GM18870 (cell line): ENCODE data around the gene IKBKE.

Experiments
- ATAC-seq: cut with Tn5 transposase; IDR thresholded peaks from one replicate; pipeline ENCODE4 v1.9.1; 2021; ENCODE audit warnings: moderate library complexity; ENCODE audit not compliant: unreplicated experiment

Gene IKBKE

DNA sequence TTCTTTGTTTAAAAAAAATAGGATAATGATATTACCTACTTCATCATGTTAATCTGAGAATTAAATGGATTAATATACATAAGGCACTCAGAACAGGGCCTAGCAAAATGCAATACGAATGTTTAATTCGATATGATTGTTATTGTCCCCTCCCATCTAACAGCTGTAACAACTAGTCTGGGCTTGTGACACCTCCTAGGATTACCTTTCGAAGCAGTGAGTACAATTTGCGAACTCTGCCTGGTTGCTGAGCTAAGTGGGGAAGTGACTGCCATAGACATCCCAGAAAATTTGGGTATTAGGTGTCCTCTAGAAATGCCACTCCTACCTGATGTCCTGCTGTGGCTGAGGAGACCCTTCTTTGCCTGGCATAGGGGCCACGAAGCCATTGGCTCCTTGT, 40.1 kb downstream of the IKBKE start:
- no peak for ATAC-seq

DNA sequence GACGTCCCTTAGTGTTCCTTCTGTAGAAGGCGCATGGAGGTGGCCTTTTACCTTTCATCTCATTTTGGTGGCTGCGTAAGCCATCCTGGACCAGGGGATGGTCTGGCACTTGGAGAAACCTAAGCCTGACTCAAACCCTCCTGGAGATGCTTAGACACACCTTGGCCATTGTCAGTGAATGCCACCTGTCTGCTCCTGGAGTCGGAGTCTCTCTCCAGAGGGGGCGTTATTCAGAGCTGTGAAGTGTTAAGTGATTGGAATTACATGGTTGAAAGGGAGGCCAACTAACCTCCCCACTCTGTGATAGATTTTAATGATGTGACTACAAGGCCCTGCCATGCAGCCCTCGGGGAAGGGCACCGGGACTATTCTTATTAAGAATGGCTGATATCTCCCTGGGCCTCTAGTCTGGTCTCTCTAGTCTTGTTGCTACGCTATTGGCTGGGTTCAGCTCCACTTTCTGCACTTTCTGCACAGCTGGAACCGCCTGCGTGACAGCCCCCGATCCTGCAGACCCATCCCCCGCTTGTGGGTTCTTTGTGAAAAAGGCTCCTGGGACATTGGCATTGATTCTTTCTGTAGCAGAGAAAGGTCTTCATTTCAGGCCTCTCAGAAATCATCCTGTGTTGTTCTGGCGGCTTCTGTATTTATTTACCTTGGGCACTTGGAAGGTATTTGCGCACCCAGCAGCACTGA, 41.2 kb downstream of the IKBKE start:
- no peak for ATAC-seq

DNA sequence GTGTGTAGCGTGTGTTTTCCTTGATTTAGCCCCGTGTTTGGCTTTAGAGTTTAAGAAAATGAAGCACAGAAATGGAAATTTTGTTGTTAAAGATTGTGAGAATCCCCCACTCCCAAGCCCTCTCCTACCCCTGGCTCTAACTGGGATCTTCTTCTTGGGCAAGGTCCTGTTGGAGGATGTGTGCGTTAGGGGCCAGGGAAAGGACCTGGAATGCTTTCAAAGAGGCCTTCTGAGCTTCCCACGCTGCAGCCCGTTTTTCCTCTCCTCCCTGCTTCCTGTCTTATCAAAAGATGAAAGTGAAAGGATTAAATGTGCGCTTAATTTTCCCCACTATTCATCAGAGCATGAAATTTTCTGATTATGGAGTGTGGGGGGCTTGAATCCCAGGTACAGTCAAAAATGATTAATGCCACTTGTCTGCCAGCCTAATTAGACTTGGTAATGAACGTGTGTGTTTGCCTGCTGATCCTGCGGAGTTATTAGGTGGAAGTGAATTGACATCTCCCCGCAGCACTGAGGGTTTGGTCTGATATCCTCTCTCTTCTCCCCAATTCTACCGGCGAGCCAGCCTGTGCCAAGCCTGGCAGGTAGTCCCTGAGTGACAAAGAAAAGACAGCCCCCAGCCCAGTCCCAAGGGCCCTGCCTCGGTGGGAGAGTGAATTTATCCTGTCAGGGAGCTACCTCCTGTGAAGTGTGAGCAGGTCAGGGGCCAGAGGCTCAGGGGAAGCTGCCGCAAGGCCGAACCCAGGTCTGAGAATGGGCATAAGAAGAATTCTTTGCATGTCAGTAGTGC, 42.0 kb downstream of the IKBKE start:
- ATAC-seq: no peak

DNA sequence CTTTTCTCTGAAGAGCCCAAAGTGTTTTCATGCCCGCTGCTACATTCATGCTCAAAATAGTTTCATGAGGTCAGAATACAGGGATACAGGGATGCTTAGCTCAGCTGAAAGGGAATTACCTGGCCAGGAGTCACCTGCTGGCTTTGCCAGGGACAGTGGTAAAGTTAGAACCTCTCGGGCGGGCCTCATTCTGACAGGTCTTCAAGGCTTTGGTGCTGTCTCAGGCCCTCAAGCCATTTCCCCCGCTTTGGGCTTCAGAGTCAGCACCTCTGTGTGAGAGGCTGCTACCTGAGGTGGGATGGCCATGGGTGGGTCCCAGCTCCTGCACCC, 42.5 kb downstream of the IKBKE start:
- ATAC-seq: no peak

DNA sequence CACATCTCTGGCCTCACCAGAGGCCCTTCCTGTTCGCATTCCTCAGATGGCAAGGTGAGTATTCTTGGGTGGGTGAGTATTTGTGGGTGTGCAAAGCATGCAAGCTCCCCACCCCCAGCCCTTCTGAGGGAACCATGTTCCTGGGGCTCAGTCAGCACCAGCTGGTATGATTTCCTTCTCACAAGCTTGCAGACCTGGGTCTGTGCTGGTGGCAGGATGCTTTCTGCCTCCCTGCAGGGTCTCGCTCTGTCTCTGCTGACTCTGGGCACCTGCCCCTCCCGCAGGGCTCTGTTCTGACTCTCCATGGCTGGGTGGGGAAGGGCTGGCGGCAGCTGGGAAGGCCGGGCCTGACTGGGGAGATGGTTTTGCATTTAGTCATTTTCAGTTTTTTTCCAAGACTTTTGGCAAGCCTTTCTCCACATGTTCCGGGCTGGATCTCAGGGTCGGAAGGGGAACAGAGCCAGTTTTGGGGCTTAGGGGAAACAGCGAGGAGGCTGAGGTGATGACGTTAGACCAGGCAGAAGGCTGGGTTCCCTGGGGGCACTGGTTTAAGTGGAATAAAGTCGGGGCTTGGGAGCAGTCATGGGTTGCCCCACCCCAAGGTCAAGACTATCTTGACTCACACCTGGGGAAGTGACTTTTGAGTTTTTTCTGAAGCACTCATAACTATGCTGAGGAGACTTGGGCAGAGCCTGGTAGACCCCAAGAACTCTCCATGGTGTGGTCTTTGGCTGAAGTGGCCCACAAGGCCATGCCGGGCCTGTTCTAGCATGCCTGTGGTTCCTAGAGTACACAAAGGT, 43.2 kb downstream of the IKBKE start:
- no peak for ATAC-seq

DNA sequence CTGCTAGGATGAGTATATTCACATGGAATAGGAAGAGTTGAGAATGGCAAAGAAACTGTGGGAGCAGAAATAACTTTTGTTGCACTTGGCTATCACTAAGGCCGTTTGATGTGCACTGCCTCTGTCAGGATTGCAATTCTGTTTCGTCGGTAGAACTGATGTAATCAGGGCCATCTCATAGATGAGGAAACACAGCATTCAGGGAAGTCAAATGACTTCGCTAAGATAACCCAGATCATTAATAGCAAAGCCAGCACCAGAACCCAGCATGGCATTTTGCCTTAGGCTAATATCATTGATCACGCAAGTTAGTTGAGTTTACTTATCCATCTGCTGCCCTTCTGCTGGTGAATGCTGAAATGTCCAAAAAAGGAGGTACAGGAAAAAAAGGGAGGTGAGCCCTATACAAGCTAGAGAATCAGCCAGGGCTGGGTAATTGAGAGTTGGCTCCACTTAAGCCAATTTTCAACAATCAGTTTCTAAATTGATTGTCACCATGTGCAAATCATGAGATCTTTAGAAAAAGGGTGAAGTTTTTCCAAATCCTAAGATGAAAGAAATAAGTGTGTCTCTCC, 44.6 kb downstream of the IKBKE start:
- ATAC-seq: no peak

DNA sequence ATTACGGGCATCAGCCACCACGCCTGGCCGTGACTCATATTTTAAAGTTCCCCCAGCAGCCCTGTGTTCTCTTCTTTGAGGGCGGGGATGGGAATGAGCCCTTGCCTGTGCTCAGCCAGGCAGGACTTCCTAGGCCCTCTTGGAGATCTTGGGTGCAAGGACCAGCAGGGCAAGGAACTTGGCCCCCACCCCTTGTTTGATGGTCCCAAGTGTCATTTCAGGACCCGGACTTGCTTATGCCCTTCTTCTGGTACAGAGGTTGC, 46.4 kb downstream of the IKBKE start:
- ATAC-seq: no peak

DNA sequence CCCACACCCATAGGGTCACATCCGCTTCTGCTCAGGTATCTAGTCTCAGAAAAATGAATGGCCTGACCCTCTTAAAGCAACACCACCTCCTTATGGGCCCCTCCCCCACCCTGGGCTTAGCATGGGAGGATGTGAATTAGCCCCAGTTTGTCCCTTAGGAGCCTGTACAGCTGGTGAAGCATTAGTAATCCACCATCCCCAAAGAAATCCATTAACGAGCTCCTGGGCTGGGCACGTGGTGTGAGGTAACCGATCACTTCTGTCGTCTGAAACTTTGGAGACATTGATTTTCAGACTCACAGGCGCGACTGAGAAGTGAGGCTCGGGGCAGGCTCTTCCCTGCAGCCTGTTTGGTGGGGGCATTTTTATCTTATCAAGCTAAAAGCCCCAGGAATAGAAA, 47.5 kb downstream of the IKBKE start:
- no peak for ATAC-seq

DNA sequence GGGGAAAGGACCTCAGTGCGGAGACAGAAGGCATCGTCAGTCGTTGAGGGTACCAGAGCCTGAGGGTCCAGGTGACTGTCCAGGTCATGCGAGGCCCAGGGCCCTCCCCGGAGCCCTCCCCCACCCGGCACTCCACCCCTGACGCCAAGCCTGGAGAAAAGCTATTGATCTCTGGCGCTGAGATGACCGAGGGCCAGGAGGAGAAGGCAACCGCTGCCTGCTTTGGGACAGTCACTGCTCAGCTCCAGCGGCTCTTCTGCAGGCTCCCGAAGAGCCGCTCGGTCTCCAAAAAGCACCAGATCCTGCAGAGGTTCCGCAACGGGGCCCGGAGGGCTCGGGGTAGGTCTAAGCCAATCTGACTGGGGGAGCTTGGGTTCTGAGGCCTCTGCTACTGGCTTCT, 47.9 kb downstream of the IKBKE start:
- no peak for ATAC-seq

DNA sequence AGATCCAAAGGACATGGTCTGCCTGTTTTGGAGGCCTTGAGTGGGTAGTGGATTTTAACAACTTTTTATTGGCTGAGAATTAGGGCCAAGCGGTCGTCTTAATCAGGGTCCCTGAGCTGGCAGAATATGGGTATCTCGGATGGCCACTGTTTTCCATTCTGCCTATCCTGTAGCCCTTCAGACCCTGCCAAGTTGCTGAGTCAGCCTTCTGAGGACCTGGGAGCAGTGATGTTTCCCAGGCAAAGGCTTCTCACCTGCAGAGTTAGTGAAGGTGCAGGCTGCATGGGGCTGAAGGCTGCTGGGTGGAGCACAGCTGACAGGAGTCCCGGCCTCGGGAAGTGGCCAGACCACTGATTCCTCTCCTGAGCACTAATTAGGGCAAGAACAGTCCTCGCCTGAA, 48.5 kb downstream of the IKBKE start:
- no peak for ATAC-seq

DNA sequence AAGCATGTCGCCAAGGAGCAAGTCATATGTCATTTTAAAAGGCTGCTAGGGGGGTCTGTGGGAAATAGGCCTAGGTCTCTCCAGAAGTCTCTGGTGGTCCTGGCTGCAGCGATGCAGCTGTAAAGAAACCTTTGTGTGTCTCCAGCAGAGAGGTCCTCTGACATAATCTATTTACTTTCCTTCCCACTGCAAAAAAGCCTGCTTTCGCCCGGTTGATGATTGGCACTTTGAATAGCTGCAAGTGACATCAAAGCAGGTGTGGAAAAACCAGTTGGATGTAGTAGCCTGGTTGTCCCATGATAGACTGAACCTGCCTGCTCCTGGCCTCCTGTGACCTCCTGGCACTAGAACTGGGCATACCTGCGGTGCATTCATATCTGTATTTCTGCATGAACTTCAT, 50.9 kb downstream of the IKBKE start:
- no peak for ATAC-seq

DNA sequence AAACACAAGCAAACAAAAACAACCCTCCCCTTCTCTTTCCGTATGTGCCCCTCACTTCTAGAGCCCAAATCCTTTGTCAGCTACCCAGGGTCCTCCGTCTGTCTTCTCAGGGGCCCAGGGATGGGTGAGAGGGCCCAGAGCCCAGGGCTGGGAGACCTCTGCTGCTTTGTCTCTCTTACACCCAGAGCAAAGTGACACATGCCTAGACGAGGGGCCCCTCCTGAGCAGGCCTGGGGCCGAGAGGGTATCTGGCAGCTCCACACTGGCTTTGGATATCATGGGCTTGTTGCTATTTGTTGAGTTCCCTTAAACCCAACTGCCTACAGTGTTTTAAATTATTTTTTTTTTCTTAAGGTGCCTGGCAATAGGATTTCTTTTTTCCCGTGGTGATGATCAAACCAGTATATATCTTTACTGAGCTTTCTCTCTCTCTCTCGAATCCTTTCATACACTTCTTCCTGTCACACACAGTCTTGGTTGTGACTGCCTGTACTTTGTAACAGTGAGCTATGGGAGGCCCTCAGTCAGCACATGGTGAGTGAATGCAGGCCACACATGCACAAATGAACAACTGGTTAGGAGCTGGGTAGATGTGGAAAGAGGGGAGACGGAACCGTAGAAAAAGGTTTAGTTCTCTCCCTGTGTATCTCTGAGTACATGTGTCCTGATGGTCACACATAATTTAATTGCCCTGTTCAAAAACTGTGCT, 51.6 kb downstream of the IKBKE start:
- ATAC-seq: no peak

DNA sequence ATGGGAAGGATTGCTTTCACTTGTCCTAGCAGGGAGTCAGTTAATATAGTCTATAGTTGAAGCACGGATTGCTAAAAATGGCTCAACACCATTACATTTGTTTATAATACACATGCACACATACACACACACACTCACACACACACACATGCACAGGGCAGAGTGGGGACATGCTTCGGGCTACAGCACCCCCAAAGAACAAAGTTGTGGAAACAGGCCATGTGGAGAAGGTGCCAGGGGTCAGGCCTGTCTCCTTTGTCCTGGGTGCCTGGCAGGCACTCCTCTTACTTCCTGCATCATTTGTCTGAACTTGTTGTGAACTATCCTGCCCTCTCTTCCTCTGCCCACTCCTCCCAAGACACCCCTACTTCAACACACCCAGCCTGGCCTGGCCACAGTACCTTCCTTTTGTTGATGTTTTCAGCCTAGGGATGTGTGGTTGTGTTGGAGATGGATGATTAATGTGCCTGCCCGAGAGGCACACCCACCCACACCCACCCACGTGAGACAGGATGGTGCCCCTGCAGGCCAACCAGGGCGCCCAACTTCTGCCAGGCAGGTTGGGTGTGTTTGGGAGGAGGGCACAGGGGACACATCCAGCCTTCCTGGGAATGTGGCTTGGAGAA, 54.6 kb downstream of the IKBKE start:
- ATAC-seq: no peak

DNA sequence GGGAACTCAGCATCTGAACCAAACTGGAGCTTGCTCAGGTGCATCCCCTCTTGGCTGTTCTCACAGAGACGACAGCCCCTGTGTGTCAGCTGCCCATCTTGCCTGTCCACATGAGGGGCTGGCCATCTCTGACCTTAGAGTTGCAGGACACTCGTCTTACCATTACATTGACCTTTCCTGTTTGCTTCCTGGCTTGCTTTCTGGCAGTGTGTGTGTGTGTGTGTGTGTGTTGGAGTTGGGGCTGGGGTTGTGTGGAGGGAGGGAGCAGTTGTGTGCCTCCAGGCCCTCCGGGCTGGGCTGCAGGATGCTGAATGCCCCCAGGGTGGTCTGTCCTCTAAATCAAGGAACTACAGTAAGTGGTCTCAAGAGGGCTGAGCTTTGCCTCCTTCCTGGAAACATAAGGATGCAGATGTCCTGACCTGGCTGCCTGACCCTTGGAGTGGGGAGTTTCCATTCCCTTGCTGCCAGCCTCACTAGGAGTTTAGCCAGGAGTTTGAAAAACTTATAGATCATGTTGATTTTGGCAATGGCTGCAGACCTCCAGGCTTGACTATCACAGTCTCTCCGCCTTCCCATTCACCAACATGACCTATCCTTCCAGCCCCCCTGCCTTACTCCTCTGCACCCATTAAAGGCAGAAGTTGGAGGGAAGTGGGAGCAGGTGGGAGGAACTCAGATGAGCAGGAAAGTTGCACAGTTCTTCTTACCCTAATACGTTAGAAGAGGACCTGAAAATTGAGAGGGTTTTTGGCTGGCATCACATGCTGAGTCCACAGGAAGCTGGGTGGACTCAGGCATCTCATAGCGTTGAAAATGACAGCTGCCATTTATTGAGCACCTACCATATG, 56.0 kb downstream of the IKBKE start:
- no peak for ATAC-seq

DNA sequence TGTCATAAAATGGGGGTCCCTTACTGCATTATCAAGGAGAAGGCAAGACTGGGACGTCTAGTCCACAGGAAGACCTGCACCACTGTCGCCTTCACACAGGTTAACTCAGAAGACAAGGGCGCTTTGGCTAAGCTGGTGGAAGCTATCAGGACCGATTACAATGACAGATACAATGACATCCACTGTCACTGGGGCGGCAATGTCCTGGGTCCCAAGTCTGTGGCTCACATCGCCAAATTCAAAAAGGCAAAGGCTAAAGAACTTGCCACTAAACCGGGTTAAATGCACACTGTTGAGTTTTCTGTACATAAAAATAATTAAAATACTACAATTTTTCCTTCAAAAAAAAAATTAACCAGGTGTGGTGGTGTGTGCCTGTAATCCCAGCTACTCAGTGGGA, 59.1 kb downstream of the IKBKE start:
- ATAC-seq: no peak

DNA sequence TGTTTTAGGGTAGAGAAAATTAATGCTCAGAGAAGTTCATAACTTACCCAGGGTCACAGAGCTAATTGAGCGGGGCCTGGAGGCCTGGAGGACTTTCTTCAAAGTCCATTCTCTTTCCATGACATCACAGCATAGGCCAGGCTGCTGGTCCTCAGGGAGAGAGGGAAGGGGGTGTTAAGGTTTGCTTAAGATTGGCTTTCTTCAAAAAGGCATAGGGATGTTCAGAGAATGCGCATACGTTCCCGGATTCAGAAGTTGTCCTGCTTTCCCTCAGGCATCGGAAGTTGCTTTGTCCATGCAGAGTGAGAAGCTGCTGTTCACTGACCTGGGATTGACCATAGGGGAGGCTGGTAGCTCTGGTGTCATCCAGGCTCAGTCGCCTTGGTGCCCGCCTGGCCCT, 62.1 kb downstream of the IKBKE start:
- no peak for ATAC-seq

DNA sequence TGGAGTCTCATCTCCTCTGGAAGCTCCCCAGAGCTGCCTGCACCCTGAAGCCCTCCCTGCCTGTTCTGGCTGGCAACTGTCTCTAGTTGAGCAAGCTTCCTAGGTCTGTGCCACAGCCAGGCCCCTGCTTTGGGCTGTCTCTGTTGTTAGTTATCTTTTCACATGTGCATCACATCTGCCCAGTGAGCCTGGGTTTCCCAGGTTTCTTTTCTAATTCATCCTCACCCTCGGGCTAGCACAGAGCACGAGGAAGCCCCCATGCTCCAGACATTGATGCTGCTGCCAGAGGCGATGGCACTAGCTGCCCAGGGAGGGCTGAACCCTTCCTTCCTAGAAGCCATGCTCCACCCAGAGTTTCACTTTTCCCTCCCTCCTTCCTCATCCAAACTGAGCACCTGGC, 64.3 kb downstream of the IKBKE start:
- ATAC-seq: no peak

DNA sequence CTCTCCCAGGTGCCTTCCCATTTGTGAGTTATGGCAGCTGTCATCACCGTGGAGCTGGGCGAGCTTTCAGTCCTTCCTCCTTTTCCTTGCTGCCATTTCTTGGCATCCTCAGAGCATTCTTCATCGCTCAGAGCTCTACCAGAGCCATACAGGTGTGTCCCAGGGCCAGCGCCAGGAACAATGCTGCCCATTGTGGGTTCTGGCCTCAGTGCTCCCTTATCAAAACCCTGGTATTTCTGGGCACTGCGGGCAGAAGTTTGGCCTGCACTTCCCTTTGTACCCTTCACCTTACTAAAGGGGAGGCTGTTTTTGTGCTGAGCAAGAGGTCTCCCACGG, 65.5 kb downstream of the IKBKE start:
- ATAC-seq: no peak

DNA sequence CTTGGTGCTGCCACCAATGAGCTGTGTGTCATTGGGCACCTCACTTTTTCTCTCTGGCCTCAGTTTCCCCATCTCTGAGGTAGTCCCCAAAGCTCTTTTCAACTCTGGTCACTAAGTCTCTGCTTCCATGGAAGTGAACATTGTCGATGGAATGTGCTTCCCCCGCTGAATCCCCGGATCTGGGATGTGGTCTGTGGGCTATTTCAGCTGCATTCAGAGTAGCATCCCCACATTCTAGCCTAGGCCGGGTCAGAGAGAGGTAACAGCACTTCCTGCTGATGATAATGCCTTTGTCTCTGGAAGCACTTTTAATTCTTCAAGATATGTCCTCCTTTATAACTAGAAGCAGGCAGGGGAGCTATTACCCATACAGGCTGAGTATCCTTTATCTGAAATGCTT, 66.9 kb downstream of the IKBKE start:
- no peak for ATAC-seq

DNA sequence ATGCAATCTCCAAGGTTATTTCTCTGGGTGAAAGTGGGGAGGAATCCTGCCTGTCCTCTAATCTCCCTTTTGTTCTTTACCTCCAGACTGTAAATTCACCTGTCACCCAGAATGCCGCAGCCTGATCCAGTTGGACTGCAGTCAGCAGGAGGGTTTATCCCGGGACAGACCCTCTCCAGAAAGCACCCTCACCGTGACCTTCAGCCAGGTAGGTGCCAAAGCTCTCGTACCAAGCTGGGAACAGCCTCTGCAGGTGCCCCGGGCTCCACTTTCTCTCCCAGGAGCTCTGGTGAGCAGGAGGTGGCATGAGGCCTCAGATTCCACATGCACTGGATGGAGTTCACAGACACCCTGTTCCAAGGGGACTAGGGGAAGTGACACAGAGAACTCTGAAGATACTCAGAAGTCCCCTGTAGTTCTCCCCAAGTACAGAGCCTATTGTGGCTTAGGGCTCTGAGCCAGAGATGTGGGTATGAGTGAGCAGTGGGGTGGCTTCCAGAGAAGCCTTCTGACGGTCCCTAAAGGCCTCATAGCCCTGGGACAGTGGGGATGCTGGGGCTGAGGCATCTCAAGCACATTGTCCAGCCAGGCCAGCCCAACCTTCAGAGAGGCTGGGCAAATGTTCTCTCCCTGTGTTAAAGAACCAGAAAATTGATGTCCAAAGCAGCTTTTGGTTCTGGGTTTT, 68.0 kb downstream of the IKBKE start:
- no peak for ATAC-seq
